Measurements from ENCODE around the gene GALNT4. TPM values are rescaled to one million over a fixed set of nuclear protein-coding genes. Genes with fewer than 3 reads are reported as not detected.

Gene GALNT4
- total RNA-seq, 4 donors from 2014 or later = 5.0 to 6.2 (median 5.4) TPM

GRCh38 chr12:89516633-89517032 is 8.0 kb downstream of the GALNT4 start:
- no peak overlapping the region for H3K27ac ChIP-seq (replicated peaks in 1 of 4)
- H3K4me1 ChIP-seq = peaks cover 2 to 15% (median 11%) of the 10 kb centered on the region in 4 donors
- no peaks in the 10 kb centered on the region for H3K27me3 ChIP-seq
- H3K4me3 ChIP-seq = no peak overlapping the region
- TF ChIP-seq POLR2AphosphoS5 (IDR thresholded peaks at IDR 0.05) = no peak
- TF ChIP-seq POLR2A (IDR thresholded peaks at IDR 0.05; ENCODE audit: low read depth) = no peak
- no peak for TF ChIP-seq EP300 (IDR thresholded peaks at IDR 0.05)
- TF ChIP-seq, protein P1, sequence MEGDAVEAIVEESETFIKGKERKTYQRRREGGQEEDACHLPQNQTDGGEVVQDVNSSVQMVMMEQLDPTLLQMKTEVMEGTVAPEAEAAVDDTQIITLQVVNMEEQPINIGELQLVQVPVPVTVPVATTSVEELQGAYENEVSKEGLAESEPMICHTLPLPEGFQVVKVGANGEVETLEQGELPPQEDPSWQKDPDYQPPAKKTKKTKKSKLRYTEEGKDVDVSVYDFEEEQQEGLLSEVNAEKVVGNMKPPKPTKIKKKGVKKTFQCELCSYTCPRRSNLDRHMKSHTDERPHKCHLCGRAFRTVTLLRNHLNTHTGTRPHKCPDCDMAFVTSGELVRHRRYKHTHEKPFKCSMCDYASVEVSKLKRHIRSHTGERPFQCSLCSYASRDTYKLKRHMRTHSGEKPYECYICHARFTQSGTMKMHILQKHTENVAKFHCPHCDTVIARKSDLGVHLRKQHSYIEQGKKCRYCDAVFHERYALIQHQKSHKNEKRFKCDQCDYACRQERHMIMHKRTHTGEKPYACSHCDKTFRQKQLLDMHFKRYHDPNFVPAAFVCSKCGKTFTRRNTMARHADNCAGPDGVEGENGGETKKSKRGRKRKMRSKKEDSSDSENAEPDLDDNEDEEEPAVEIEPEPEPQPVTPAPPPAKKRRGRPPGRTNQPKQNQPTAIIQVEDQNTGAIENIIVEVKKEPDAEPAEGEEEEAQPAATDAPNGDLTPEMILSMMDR (IDR thresholded peaks at IDR 0.05) = no peak
- H3K36me3 ChIP-seq = peaks cover 0 to 4% (median 0%) of the 10 kb centered on the region in 4 donors
- intact Hi-C loops (cut with DNase I) = no loop called here
- H3K9me3 ChIP-seq = no peaks in the 10 kb centered on the region
- DNase-seq (ENCODE audit: extremely low spot score) = no peak
- WGBS = 97% methylated on average over 4 of the region's 4 CpGs

GRCh38 chr12:89514751-89515150 is 9.8 kb downstream of the GALNT4 start:
- no peaks in the 10 kb centered on the region for H3K27me3 ChIP-seq
- peaks cover 0 to 4% (median 0%) of the 10 kb centered on the region in 4 donors for H3K36me3 ChIP-seq
- intact Hi-C loops (cut with DNase I) = no loop called here
- WGBS = 82% methylated on average over 1 of the region's 1 CpG
- TF ChIP-seq, protein P1 (IDR thresholded peaks at IDR 0.05) = no peak
- TF ChIP-seq EP300 (IDR thresholded peaks at IDR 0.05) = no peak
- TF ChIP-seq POLR2AphosphoS5 (IDR thresholded peaks at IDR 0.05) = no peak
- TF ChIP-seq POLR2A (IDR thresholded peaks at IDR 0.05; ENCODE audit: low read depth) = no peak
- H3K9me3 ChIP-seq = no peaks in the 10 kb centered on the region
- DNase-seq (ENCODE audit: extremely low spot score) = no peak
- no peak overlapping the region for H3K4me3 ChIP-seq
- H3K27ac ChIP-seq (replicated peaks in 1 of 4) = no peak overlapping the region
- no peaks in the 10 kb centered on the region for H3K4me1 ChIP-seq

GRCh38 chr12:89513544-89513943 is 11.1 kb downstream of the GALNT4 start:
- Histone ChIP-seq H3K36me3 (no peaks in the 10 kb centered on the region), H3K27me3 (no peaks in the 10 kb centered on the region), H3K9me3 (no peaks in the 10 kb centered on the region), H3K4me3 (no peak overlapping the region), H3K27ac (replicated peaks in 1 of 4) (no peak overlapping the region), H3K4me1 (no peaks in the 10 kb centered on the region)
- TF ChIP-seq POLR2A (IDR thresholded peaks at IDR 0.05; ENCODE audit: low read depth) = no peak
- TF ChIP-seq EP300 (IDR thresholded peaks at IDR 0.05) = no peak
- TF ChIP-seq, protein P1 (IDR thresholded peaks at IDR 0.05) = no peak
- TF ChIP-seq POLR2AphosphoS5 (IDR thresholded peaks at IDR 0.05) = no peak
- 100% methylated on average over 4 of the region's 4 CpGs for WGBS
- intact Hi-C loops (cut with DNase I) = no loop called here
- no peak for DNase-seq (ENCODE audit: extremely low spot score)

DNA sequence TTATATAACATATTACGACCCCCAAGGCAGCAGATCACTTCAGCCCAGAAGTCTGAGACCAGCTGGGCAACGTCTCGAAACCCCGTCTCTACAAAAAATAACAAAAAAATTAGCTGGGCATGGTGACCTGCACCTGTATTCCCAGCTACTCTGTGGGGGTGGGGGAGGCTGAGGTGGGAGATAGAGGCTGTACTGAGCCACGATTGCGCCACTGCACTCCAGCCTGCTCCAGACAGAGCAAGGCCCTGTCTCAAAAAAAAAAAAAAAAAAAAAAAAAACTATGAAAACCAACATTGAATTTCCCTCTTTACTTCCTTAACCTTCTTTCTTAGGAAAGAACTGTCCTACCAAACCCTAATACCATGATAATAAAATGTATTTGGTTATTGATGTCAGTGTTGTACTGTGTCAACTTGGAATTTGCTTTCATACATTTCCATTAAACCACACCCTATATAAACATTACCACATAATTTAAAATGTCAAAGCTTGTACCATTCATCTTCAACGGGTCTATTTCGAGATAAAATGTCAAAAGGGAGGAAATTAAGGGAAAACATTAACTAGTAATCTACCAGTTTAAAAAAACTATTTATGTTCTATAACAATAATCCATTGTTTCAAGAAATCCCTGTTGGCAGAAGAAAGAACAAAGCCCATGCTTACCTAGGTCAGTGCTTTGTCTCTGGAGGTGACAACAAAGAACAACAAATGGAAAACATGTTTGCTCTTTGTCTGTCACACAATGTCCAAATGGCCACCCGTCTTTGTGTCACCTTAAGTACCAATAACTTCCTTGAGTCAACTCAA is 17.4 kb downstream of the GALNT4 start:
- no peak for DNase-seq (ENCODE audit: extremely low spot score)
- WGBS = 84% methylated on average over 9 of the region's 9 CpGs
- H3K27ac ChIP-seq (replicated peaks in 1 of 4) = no peak overlapping the region
- TF ChIP-seq, protein P1 (IDR thresholded peaks at IDR 0.05) = no peak
- TF ChIP-seq POLR2A (IDR thresholded peaks at IDR 0.05; ENCODE audit: low read depth) (no peak), POLR2AphosphoS5 (IDR thresholded peaks at IDR 0.05) (no peak), EP300 (IDR thresholded peaks at IDR 0.05) (no peak)
- intact Hi-C loops (cut with DNase I) = no loop called here
- no peaks in the 10 kb centered on the region for H3K27me3 ChIP-seq
- H3K9me3 ChIP-seq = no peaks in the 10 kb centered on the region
- no peak overlapping the region for H3K4me3 ChIP-seq
- H3K36me3 ChIP-seq = no peaks in the 10 kb centered on the region
- peaks cover 0 to 5% (median 0%) of the 10 kb centered on the region in 4 donors for H3K4me1 ChIP-seq

Data from esophagus muscularis mucosa (tissue), 4 donors.